Stimulated activated CD8-positive, alpha-beta memory T cell treated with anti-CD3 and anti-CD28 coated beads, Interleukin-4, amount 100 ng/mL, for 24 hours (primary cell): ENCODE measurements around the gene CNPY2.
A peak's percentile ranks its signal among the peaks of the same experiment; 100 is the strongest.
"Not testable (repeated sequence)": the region's sequence is repeated elsewhere in the genome, so short reads cannot be mapped to it uniquely, and the experiment has no call there.

ENCODE experiments used
- DNase-seq: peaks from one replicate; pipeline ENCODE4 v3.0.0-alpha.2; 2020; ENCODE audit warnings: low read depth

The CNPY2 gene

DNA sequence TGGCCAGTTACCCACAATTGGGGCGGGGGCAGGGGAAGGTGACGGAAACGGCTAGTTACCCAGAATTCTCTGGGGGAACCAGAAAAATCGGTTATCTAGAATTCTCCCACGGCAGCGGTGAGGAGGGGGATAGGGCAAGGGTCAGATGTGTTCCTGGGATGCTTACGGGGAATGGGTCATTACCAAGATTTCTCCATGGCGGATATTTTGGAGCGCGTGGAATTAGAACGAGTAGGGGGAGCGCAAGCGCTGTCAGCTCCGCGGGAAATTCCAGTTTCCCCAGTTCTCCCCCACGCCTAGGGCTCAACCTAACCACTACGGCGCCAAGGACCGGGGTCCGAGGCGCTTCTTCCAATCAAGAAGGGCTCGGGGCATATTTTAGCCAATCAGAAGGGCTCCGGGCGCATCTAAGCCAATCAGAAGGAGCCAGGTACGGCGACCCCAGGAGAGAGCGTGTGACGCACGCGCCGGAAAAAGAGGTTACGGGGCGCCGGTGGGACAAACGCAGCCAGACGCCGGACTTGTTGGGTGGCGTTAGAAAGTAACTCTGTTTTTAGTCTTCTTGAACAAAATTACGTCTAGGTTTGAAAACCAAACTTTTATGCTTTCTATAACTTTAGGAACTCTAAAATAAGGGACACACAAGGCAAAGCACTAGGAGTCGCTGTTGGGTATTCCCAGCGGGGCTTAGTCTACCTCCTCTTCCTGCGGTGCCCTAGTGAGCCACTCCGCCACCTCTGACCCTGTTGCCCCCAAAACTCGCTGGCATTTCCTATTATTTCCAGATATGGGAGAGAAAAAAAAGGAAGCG is 18.1 kb upstream of the CNPY2 start, which contains the start of gene PAN2:
PAN2 (minus strand) TSS at position 322 of the 811 bp plus-strand sequence. CDS start 906 bp downstream, outside the sequence.
- DNase-seq, result peak; percentile 88

- DNase-seq, result no peak
Measured at GRCh38 chr12:56333197-56333678, 17.4 kb upstream of the CNPY2 start.

GRCh38 chr12:56332512-56333196 is 16.9 kb upstream of the CNPY2 start:
- no peak for DNase-seq

- DNase-seq, result no peak
Measured at GRCh38 chr12:56330936-56331490, 15.2 kb upstream of the CNPY2 start.

DNA sequence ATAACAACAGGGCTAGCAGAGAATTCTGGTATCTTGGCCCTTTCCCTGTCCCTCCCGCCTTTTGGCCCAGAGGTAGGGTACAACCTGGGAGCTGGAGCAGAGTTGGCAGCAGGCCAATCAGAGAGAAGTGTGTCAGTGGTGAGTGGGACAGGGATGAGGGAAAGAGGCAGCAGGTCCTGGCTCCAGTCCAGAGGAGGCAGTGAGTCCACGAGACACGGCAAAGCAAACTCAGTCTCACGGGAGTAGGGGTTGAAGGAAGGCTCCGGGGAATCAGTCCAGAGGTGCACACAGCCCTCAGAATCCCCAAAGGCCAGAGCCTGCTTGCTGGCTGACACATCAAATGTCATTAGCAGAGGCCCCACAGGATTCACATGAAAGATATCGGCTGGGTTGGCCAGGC is 10.7 kb upstream of the CNPY2 start:
- DNase-seq, result no peak

DNA sequence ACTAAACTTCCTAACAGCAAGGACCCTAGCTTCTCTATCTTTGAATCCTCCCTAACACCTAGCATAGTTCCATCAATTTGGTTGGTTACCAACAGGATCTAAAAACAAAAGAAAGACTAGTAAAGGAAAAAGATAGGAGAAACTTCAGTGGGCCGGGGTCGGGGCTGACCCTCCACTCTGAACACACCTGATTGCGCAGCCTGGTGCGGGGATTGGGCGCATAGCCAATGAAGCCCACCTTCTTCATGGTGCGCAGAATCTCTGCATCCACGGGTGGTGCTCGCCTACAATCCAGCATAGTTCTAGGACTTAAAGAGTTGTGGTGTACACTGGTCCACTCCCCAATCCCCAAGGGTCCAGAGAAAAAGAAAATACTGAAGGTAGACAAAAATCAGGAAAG is 10.3 kb upstream of the CNPY2 start:
- DNase-seq, result no peak

- DNase-seq, result no peak
Measured at GRCh38 chr12:56324206-56324605, 8.4 kb upstream of the CNPY2 start.

- not testable (repeated sequence) for DNase-seq
Measured at GRCh38 chr12:56321610-56322009, 5.8 kb upstream of the CNPY2 start.

GRCh38 chr12:56321027-56321426 is 5.2 kb upstream of the CNPY2 start:
- DNase-seq, result no peak

DNA sequence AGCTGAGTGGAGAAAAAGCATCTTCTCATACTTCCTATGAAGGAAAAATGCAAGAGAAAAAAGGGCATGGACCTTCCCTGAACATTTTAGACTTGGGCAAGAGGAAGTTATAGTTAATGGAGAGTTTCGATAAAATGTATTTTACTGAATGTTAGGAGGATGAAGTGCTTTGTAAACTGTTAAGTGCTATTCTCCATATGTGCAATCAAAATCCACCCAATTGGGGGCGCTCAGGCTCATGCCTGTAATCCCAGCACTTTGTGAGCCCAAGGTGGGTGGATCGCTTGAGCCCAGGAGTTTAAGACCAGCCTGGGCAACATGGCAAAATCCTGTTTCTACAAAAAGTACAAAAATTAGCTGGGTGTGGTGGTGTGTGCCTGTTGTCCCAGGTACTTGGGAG is 1.9 kb upstream of the CNPY2 start:
- DNase-seq, result no peak

GRCh38 chr12:56315249-56315621 is 553 bp downstream of the CNPY2 start:
- no peak for DNase-seq

DNA sequence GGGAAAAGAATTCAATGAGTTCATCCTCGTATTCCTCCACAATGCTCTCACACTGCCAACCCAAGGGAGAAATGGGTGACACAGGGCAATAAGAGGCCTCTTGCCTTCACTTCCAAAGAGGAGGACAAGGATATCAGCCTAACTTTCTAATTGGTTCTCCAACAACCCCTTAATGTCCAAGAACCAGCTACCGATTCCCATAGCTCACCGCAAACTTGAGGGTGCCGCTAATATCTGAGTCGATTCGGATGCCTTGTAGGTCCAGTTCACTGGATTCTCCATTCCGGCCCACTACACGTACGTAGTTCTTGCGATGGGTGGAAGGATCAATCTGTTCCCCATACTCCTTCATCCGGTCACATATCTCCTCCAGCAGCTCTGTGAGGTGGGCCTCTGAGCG is 4.8 kb downstream of the CNPY2 start:
- no peak for DNase-seq

GRCh38 chr12:56308714-56309113 is 7.1 kb downstream of the CNPY2 start:
- no peak for DNase-seq

DNA sequence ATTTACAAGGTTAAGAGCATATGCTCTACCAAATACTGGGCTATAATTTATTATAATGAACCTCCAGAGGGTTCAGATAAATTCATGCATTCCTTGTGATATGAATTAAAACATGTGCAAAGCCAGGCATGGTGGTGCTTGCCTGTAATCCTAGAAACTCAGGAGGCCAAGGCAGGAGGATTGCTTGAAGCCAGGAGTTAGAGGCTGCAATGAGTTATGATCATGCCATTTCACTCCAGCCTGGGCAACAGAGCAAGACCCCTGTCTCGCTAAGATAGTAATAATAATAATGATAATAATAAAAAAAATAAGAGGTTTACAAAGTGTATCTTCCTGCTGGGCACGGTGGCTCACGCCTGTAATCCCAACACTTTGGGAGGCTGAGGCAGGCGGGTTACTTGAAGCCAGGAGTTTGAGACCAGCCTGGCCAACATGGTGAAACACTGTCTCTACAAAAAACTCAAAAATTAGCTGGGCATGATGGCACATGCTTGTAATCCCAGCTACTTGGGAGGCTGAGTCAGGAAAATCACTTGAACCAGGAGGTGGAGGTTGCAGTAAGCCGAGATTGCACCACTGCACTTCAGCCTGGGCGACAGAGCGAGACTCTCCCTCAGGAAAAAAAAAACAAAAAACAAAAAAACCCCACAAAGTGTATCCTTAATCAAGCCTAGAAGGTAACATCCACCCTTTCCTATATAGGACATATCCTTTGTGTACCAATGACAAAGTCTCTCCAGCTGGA is 8.4 kb downstream of the CNPY2 start:
- no peak for DNase-seq

- DNase-seq, result no peak
Measured at GRCh38 chr12:56304872-56305590, 10.8 kb downstream of the CNPY2 start.

- no peak for DNase-seq
Measured at GRCh38 chr12:56304276-56304675, 11.5 kb downstream of the CNPY2 start.

DNA sequence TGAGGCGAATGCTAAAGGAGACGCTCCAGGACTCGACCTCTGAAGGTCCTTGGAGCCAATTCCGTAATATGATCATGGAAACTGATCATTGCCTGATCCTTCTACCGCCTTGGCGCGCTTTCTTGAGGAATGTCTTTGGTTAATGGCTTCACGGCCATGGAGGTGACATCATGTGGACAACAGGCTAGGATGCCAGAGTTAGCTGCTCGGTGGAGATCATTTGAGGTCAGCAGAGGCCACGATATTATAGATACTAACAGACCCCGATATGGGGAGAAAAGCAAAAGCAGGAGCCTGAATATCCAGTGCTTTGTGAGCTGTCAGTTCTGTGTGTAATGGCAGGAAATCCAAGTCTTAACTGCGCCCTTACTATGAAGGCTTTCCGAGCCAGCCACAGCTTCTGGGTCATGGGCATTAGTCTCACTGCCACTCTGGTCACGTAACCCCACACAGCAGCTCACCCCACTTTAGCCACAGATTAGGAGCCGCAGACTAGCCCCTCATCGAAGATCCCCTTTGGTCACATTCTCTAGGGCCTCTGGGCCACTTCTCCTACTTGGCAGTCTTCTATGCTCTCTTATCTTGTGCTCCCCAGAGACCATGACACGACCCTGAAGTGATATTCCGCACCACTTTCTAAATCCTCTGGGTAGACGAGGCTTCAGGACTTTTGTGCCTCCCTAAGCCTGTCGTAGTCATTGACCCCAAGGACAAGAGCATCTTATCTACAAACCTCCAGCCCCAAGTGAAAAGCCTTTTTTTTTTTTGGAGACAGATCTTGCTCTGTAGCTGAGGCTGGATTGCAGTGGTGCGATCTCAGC is 14.9 kb downstream of the CNPY2 start:
- no peak for DNase-seq

DNA sequence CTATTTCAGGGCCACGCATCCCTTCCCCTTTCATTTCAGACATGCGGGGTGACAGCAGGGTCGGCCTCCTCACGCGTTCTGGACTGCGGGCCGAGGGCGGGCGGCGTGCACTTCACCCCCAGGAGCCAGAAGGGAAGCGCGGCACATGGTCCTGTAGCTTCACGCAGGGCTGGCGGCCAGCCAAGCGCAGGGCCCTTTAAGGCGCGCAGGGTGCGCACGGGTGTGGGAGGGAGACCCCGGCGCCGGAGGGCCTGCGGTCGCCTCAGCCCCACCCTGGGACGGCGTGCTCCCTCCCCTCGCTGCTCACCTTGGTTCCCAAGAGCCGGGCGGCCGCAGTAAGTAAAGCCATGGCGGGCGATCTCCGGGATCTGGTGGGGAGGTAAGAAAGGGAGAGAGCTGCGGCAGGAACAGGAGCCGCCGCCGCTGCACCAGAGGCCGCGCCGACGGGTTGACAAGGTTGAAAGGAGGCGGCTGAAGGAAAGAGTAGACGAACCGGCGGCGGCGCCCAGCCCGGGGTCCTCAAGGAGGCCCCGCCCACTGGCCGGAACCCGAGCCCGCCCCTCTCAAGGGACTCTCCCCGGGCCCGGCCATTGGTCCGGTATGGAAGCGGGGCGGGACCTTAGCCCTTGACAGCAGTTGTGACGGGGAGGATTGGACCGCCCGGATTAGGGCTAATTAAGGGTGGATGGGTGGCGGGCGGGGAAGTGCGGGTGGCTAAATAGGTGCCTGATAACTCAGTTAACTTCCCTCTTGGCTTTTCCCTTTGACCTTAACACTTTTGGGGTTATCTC is 15.7 kb downstream of the CNPY2 start, which contains the start of gene CS:
CS (minus strand) TSS at position 478 of the 791 bp plus-strand sequence; CDS start at position 349, 129 bp downstream.
- peak; percentile 99 for DNase-seq

DNA sequence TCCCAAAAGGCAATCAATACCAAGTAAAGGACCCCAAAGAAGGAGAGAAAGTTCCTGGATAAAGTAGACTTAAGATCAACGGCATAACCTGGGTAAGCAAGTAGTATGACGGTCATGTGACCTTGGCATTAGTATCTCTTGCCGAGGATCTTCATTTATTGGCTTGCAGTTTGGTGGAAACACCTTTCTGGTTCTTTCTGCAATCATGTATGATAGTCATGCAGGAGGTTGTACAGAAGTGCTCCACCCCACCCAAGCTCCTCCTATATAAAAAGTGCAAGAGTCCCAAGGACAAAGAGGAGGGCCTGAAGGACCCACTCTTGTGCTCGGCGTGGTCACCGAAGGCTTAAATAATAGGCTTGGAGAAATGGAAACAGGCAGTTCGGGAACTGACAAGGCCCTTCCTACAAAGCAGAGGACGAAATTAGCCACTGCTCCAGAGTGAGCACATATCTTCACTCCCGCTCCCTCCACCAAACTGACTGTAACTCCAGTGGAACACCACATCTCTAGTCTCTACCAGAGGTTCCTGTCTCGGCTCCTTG is 16.4 kb downstream of the CNPY2 start:
- no peak for DNase-seq
